Uterus (tissue), 4 donors: ENCODE results near the gene APCDD1. TPM values are rescaled to one million over a fixed set of nuclear protein-coding genes. Genes with fewer than 3 reads are reported as not detected.

ENCODE experiments used
- DNase-seq, 2 donors: peaks; one replicate each; pipeline ENCODE4 v3.0.0-alpha.2; 2019 to 2020
- H3K27ac ChIP-seq, 2 donors: fragments of 200-600 bp; sonication (generic); 1 replicate in 1 of 2; 2 replicates in 1 of 2; pipeline ENCODE4 v1.5.1; 2016 to 2018
- H3K27me3 ChIP-seq, 2 donors: fragments of 200-600 bp; sonication (generic); one replicate each; pipeline ENCODE4 v1.5.1; 2018 to 2019; ENCODE audit warnings: control low read depth in 1 of 2
- H3K36me3 ChIP-seq, 2 donors: fragments of 200-600 bp; sonication (generic); one replicate each; pipeline ENCODE4 v1.5.1; 2019; ENCODE audit warnings: control low read depth in 1 of 2
- H3K4me1 ChIP-seq, 2 donors: fragments of 200-600 bp; sonication (generic); one replicate each; pipeline ENCODE4 v1.5.1; 2018 to 2019; ENCODE audit warnings: control low read depth in 1 of 2
- H3K4me3 ChIP-seq, 2 donors: fragments of 200-600 bp; sonication (generic); 1 replicate in 1 of 2; 2 replicates in 1 of 2; pipeline ENCODE4 v1.5.1; 2018 to 2019; ENCODE audit warnings: mild to moderate bottlenecking in 1 of 2
- H3K9me3 ChIP-seq, 2 donors: fragments of 200-600 bp; sonication (generic); one replicate each; pipeline ENCODE4 v1.5.1; 2019; ENCODE audit warnings: control low read depth in 1 of 2
- CTCF ChIP-seq, 4 experiments: fragments of 200-600 bp in 2 of 4; fragments of 450-650 bp in 2 of 4; sonication (generic) in 2 of 4; IDR thresholded peaks; one replicate each; pipeline ENCODE4 v1.5.1; 2016 to 2019; ENCODE audit warnings: antibody characterized with exemption in 4 of 4, mild to moderate bottlenecking in 2 of 4, moderate library complexity in 1 of 4
- POLR2A ChIP-seq, 2 donors: fragments of 450-650 bp; IDR thresholded peaks; one replicate each; pipeline ENCODE4 v1.6.1; 2016; ENCODE audit warnings: antibody characterized with exemption in 2 of 2, mild to moderate bottlenecking in 1 of 2, moderate library complexity in 1 of 2
- intact Hi-C: fragments of 100-400 bp; cut with DNase I; formaldehyde crosslinking; loops from one replicate; pipeline ENCODE4 v1.15.1; 2023; ENCODE audit warnings: low total_unique reads
- total RNA-seq, 4 donors: library from RNA; depleted of rRNA in 3 of 4; stranded (reverse); fragments of >200 nt in 3 of 4; gene quantifications; one replicate each; pipeline versions ENCODE4 v1.1.0 to v1.2.4, GENCODE V29; 2014 to 2023
- donor health status: DM: yes; HTN: yes; CAD: no.

The APCDD1 gene
- total RNA-seq = 100 to 1,000 TPM in 3 of 4 donors, 1 to 10 TPM in 1; 8.2 to 288 (median 113) TPM

DNA sequence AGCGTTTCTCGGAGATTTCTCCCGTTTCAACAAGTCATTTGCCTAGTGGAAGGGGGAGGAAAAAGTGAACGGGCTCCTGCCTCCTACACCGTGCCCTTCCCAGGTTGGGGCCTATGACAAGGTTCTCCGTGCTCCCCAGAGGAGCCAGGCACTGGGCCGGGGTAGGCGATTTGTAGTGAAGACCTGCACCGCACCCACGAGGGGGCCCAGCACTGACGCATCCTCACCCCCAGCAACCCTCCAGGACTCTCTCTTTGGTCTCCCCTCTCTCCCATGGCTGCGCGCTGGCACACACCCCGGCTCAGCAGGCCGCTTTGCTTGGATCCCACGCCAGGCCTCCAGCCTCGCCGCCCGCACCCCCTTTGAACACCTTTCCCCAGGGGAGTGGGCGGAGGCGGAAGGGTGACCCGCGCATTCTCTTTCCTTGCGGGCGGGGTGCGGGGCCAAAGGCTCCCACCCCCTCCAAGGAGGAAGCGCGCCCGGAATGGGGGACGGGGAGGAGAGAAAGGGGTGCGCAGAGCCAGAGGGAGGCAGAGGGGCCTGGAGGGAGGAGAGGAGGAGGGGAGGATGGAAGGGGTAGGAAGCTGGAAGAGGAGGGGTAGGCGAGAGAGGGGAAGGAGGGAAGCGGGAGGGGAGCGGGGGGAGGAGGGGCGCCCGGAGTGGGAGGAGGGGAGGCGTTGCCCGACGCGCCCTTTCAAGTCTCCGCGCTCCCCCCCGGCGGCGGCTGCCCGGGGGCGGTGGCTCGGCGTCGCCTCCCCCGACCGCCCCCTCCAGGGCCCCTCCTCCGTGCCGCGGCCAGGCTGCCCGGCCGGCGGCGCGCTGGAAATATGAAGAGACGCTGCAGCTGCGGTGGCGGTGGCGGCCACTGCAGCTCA is at the start of gene APCDD1:
Gene APCDD1, plus strand, starts transcription at position 830 of the 875 bp plus-strand sequence. CDS start 347 bp downstream, outside the sequence.
- peak within 1 kb of the TSS; percentile 93 for H3K27ac ChIP-seq
- peak within 1 kb of the TSS; percentile 65 to 86 for H3K4me3 ChIP-seq
- TF ChIP-seq CTCF (IDR thresholded peaks at IDR 0.05) (peak in 1 of 4 experiments; percentile 11), POLR2A (IDR thresholded peaks at IDR 0.05) (peak; percentile 82 to 87)
- H3K27me3 ChIP-seq = no peaks in the 10 kb centered on the region
- H3K36me3 ChIP-seq = no peaks in the 10 kb centered on the region
- H3K9me3 ChIP-seq = no peaks in the 10 kb centered on the region
- intact Hi-C loops = no loop called here
- peak; percentile 86 to 88 for DNase-seq
- H3K4me1 ChIP-seq = peaks cover 6 to 7% of the 10 kb centered on the region in 2 donors

GRCh38 chr18:10405014-10405493 is 49.4 kb upstream of the APCDD1 start:
- Histone ChIP-seq H3K36me3 (no peaks in the 10 kb centered on the region), H3K27me3 (no peaks in the 10 kb centered on the region), H3K9me3 (no peaks in the 10 kb centered on the region), H3K4me3 (no peak overlapping the region), H3K4me1 (no peaks in the 10 kb centered on the region), H3K27ac (peak overlapping the region in 1 of 2 donors; percentile 41)
- intact Hi-C loops = no loop called here
- no peak for DNase-seq
- no peak for TF ChIP-seq CTCF (IDR thresholded peaks at IDR 0.05)
- TF ChIP-seq POLR2A (IDR thresholded peaks at IDR 0.05) = no peak

DNA sequence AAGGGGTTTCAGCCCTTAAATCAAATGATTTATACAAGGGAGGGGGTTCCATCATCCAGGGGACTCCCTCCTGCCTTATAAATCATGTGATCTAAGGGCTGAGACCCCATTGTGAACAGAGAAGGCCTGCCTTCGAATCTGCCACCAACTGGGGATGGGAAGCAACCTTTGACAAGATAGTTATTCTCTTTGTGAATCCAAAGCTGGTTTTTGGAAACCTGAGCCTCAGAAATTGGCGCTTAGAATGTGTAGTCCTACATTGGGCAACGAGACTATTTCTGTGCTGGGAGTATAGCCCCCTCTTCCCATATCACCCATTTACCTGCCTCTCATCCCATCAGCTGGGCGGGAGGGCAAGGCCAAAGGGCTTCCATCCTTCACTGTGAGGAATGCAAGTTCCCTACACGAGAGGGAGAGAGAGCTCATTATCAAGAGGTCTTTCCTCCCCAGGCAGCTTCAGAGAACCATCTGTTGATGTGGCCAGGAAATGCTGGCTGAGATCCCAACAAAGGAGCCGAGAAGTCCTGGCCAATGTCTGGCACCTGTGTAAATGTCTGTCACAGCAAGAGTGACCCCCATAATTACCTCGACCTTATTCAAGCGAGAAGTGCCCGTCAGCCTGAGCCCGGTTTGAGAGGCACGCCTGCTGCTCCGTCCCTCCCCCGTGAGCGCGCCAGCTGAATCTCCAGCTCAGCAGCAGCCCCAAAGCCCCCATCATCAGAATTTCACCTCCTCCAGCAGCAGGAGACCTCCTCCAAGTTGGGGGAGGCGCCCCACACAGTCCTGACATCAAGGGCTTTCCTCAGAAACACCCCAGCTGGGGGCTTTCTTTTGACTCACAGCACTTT is 48.4 kb upstream of the APCDD1 start:
- intact Hi-C loops = no loop called here
- no peak for DNase-seq

GRCh38 chr18:10408131-10408530 is 46.3 kb upstream of the APCDD1 start:
- intact Hi-C loops = no loop called here
- no peaks in the 10 kb centered on the region for H3K36me3 ChIP-seq
- H3K27me3 ChIP-seq = no peaks in the 10 kb centered on the region
- H3K4me3 ChIP-seq = no peak overlapping the region
- no peaks in the 10 kb centered on the region for H3K4me1 ChIP-seq
- no peaks in the 10 kb centered on the region for H3K9me3 ChIP-seq
- TF ChIP-seq POLR2A (IDR thresholded peaks at IDR 0.05) = no peak
- TF ChIP-seq CTCF (IDR thresholded peaks at IDR 0.05) = no peak
- no peak overlapping the region for H3K27ac ChIP-seq
- no peak for DNase-seq

More for the DNA sequence above, 48.4 kb upstream of the APCDD1 start:
- Histone ChIP-seq H3K4me3 (no peak overlapping the region), H3K4me1 (no peaks in the 10 kb centered on the region), H3K27me3 (no peaks in the 10 kb centered on the region), H3K36me3 (no peaks in the 10 kb centered on the region), H3K9me3 (no peaks in the 10 kb centered on the region), H3K27ac (no peak overlapping the region)
- TF ChIP-seq POLR2A (IDR thresholded peaks at IDR 0.05) (no peak), CTCF (IDR thresholded peaks at IDR 0.05) (no peak)
